HG03432 (cell line): ENCODE data around the gene MOB2.

Experiments
- ATAC-seq: cut with Tn5 transposase; IDR thresholded peaks from one replicate; pipeline ENCODE4 v1.9.1; 2021; ENCODE audit warnings: mild to moderate bottlenecking, moderate library complexity; ENCODE audit not compliant: unreplicated experiment

Gene MOB2

DNA sequence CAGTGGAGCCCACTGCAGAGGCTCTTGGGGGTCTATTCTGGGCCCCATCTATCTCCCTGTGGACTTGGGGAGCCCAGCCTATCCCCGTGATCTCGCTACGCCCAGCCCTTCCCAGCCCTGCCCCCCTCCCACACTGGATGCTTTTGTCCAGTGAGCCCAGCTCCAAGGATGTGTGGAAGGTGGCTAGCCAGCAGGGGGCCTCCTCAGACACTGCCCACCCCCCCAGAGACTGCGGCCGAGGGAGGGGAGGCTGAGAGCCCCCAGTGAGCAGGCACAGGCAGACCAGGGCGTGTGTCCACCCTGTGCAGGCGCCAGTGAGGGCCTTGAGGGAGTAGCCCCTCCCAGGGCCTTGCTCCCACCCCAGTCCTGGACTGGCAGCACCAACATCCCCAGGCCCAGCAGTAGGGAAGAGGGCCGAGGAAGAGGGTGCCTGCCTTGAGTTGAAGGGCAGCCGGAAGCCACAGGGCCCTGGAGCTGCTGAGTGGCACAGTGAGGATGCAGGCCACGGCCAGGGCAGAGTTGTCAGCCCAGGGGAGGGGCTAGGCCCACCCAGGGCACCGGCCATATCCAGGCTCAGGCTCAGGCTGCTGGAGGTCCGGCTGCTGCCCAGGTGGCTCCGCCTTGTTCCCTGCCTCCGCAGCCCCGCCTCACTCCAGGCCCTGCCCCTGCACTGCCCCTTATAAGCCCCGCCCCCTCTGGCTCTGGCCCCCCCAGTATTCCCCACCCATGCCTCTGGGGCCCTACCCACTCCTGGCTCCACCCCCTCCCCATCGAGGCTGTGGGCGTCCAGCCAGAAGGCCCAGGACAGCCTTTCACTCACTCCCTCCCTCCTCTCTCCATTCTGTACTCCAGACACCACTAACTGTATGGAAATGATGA is 28.0 kb downstream of the MOB2 start:
- no peak for ATAC-seq

- no peak for ATAC-seq
These were observed 28.7 kb downstream of the MOB2 start for GRCh38 chr11:1457856-1458255.

DNA sequence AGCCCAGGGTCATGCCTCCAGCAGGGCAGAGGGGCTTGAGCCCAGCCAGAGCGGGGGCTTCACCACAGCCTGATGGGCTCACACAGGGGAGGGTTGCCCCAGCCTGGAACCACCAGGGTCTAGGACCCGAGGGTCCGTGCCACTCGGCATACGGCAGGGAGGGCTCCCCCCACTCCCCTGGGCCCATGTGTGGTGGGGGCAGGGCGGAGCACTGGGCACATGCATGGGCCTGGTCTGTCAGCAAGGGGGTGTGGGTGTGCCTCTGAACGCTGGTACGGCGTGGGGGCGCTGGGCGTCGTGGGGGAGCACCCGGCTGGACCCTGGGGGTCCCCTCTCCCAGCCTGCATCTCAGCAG is 29.3 kb downstream of the MOB2 start:
- no peak for ATAC-seq

DNA sequence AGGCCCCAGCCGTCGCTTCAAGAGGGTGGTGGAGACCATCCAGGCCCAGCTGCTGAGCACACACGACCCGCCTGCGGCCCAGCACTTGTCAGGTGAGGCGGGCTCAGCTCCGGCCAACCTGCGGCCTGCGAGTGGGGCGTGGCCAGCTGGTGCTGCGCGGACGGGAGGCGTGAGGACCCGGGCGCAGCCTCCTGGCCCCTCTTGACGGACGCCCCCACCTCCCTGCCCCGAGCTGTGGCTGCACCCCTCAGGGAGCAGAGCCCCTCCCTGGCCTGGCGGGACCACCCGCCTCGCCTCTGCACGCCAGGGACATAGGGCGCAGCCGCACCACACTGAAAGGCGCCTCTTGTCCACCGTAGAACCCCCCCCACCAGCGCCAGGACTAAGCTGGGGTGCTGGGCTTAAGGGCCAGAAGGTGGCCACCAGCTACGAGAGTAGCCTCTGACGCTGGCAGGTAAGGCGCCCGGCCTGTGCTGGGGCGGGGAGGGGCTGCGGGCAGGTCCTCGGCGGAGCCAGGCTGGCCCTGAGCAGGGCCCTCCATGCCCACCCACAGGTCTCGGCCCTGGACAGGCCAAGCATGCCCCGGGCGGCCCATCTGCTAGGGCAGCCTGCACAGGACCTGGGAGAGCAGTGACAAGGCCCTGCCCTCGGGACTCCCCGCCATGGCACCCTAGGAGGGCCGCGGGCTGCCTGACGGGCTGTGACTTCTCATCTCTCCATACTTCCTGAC is 29.8 kb downstream of the MOB2 start:
- no peak for ATAC-seq

DNA sequence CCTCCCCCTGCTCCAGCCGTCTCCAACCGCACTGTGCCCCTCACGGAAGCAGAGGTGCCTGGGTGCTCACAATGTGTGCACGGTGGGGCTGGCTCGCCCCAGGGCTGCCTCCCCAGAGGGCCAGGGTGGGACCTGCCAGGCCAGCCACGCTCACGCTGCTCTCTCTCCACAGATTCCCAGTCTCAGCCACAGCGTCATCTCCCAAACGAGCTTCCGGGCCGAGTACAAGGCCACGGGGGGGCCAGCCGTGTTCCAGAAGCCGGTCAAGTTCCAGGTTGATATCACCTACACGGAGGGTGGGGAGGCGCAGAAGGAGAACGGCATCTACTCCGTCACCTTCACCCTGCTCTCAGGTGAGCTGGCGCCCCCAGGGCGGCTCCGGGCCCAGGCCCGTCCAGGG is 30.4 kb downstream of the MOB2 start:
- no peak for ATAC-seq

- ATAC-seq, result no peak
These were observed 30.9 kb downstream of the MOB2 start for GRCh38 chr11:1455763-1456060.

- ATAC-seq, result no peak
These were observed 31.4 kb downstream of the MOB2 start for GRCh38 chr11:1455032-1455762.

DNA sequence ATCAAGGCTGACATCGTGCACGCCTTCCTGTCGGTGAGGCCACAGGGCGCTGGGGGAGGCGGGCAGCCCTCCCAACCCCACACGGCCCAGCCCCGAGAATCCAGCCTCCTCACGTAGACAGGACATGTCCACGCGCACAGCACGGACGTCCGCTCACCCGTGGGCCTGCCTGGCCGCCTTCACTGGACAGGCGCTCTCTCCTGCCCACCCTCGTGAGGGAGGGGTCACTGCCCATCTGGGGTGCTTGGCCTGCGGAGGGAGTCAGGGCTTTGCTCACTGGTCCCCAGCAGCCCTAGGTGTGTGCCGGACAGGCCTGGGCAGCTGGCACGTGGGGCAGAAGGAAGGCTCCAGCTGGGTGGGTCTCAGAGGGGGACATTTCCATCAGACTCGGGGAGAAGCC is 32.0 kb downstream of the MOB2 start:
- no peak for ATAC-seq

GRCh38 chr11:1453611-1454034 is 33.0 kb downstream of the MOB2 start:
- no peak for ATAC-seq

DNA sequence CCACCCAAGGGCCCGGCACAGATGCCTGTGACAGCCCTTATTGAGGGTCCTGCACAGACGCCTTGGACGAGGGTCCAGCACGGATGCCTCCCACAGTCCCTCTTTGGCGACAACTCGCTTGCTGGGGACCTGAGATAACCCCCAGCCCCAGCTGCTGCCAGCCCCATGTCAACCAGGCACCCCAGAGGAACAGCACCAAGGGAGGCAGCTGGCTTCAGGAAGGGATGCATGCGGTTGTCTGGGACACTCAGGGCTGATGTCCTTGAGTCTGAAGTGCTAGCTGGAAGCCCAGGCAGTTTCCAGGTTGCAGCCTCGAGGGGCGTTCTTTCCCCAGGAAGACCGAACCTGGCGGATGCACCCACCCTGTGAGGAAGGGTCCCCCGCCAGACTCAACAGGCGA is 33.8 kb downstream of the MOB2 start:
- ATAC-seq, result no peak

DNA sequence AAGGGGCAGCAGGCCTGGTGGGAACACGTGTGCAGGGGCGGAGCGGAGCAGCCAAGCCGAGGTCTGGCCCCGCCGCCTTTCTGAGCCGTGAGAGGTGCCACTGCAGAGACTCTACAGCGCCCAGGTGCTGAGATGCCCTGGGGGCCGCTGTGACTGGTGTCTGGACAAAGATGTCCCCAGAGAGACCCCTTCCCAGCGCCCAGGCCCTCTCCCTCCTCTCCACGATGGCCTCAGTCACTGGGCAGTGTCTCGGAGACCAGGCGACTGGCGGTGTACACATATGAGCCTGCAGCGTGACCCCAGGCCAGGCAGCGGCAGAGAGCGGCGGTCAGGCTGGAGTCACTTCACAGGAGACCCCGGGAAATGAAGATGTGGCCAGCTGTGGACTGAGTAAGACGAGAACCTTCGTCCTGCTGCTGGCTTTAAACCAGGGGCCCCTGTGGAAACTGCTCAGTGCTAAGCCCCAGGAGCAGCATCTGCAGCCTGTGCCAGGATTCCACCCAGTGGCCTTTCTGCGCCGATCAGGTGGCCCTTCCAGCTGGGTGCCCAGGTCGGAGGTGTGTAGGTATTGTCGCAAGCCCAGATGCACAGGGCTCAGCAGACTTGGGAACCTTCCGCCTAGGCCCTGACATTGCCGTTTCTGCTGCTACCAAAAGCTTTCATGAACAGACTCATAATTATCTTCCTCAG is 34.7 kb downstream of the MOB2 start:
- no peak for ATAC-seq

DNA sequence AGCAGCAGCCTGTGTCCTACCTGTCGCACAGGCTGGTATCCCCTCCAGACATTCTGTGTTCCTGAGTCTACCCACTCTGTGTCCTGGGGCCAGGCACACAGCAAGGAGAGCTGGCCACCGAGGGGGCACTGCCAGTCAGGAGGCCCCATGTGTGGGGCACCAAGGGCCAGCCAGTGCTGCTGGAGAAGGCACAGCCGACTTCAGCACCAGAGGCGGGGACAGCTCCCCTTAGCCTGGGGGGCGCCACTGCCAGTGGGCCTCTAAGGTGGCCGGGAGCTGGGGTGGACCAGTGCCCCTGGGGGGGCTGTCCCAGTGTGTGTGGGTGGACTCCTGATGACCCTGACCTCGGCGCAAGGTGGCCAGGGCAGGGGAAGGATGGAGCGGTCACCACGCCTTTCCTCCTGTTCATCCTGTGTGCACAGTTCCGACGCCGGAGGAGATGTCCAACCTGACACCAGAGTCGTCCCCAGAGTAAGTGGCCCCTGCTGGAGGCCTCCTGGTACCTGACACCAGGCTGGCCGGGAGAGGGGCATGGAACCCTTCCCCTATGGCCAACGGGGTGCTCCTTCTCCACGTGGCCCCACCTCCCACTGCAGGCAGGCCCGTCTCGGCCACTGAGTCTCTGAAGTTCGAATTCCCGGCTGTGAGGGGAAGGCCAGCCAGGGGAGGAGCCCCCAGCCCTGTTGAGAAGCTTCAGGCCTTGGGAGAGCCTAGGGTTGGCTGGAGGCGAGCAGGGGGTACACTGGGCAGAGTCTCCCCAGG is 35.4 kb downstream of the MOB2 start:
- no peak for ATAC-seq

DNA sequence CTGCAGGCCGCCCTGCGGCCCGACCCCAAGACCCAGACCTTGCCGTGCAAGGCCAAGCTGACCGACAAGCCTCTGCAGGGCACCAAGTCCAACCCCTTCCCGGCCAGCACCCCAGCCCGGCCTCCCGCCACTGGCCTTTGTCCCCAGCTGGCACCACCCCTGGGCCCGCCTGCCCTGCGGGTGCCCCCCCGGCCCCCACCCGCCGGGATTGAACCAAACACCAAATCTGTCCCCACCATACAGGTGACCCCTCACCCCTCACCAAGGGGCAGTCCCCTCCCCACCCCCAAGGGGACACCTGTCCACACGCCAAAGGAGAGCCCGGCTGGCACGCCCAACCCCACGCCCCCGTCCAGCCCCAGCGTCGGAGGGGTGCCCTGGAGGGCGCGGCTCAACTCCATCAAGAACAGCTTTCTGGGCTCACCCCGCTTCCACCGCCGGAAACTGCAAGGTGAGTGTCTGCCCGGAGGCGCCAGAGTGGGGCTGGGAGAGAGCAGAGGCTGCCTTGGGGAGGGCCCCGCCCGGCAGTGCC is 36.2 kb downstream of the MOB2 start:
- ATAC-seq, result no peak

DNA sequence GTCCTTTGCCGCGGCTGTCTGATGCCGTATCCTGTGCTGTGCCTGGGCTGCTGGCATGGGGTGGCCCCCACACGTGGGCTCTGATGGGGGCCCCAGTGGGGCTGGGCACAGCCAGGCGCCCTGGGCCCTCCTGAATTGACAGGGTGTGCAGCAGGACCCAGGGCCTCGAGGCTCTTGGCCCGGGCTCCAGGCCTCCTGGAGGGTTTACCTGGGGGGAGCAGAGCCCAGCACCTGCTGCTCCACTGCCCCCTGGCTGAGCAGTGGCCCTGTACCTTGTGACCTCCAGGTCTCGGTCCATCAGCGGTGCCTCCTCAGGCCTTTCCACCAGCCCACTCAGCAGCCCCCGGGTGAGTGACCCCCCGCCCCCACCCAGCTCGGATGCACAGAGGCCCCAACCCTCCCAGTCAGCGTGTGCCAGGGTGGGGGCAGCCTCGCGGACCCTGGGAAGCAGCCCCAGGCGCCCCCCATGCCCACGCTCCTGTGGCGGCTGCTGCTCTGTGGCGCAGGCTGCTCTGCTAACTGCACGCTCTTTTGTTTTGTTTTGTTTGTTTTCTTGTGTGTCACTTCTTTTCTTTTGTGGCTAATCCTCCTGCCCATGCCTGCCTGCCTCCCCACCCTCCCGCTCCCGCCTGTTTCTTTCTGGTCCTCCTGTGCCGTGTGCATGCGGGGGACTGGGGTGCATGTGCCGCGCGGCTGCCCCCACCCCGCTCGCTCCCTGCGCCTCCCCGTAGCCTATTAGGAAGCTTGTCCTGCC is 36.9 kb downstream of the MOB2 start:
- ATAC-seq, result no peak

DNA sequence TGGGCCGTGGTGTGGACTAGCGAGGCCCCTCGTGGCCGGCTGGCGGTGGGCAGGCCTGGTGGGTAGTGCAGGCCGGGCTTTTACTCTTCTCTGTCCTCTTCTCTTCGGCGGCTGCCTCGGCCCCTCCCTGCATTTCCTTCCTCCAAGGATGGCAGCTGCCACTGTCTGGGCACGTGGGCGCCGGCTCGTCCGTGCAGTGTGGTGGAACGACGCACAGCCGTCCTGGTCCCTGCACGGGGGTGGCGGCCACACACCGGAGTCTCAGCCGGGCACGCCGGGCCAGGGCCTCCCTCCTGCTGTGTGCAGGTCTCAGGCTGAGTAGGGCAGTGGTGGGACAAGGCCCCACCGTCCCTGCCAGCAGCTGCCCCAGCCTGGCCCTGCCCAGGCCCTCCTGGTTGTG is 37.7 kb downstream of the MOB2 start:
- ATAC-seq, result no peak

DNA sequence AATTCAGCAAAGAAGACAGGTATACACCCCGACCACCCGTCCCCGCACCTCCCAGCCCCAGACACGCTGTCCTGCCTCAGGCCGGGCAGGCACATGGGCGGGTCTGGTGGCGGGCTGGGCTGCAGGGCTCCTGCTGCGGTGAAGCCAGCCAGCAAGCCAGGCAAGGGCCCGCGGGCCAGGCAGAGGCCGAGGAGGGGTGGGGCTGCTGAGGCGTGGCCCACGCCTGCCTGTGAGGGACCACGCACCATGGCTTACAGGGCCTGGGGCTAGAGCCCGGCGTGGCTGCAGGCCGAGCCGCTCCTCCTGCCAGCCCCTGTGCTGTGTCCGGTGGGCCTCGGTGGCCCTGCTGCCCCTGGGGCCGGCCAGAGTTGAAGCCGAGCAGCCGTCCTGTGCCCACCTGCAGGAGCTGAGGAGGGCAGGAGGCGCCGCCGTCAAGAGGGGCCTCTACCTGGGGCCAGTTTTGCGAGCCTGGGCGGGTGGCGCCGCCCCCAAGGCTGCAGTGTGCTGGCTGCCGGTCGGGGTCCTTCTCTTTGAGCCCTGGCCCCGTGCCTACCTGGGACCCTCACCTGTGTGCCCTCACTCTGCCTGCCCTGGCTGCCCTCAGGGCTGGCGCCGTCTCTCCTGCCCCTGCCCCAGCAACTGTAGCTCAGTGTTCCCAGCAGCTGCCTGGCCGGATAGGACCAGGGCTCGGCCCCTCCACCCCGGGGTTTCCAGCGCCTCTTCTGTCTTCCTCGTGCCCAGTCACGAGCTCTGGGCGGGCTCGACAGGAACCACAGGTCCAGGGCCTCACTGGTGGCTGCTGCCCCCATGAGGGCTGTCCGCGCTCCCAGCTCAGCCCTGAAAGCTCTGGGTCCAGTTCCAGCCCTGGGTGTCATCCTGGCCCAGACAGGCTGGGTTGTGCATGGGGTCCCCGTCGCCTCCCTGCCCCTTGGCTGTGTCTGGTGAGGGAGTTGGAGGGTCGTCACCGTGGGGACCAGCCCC is 38.4 kb downstream of the MOB2 start:
- no peak for ATAC-seq

DNA sequence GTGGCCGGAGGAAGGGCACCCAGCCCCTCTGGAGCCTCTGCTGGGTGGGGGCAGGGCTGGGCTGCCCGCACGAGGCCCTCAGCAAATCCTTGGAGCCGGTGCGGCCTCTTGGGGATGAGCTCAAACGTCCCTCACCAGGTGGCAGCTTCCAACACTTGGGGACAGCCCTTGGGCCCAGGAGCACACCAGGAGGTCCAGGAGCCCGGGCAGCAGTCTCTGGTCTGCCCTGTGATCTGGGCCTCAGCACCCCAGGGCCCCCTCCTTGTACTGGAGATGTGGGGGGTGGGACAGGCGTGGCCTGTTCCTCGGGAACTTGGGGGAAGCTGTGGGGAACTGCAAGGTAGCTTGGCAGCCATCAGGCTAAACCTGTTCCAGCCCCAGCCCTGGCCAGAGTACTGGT is 40.0 kb downstream of the MOB2 start:
- no peak for ATAC-seq

GRCh38 chr11:1445741-1446445 is 40.7 kb downstream of the MOB2 start:
- ATAC-seq, result no peak
